Ishikawa (cell line): Measurements from ENCODE around the gene ATAD3C.

Experiments used
- CEBPB ChIP-seq: IDR thresholded peaks from 2 replicates; pipeline ENCODE4 v1.6.1; 2012
- CREB1 ChIP-seq: IDR thresholded peaks from 2 replicates; pipeline ENCODE4 v1.6.1; 2012; ENCODE audit warnings: low read depth
- EGR1 ChIP-seq: IDR thresholded peaks from 2 replicates; pipeline ENCODE4 v1.6.1; 2012
- EP300 ChIP-seq: IDR thresholded peaks from 2 replicates; pipeline ENCODE4 v1.6.1; 2012; ENCODE audit warnings: borderline replicate concordance
- FOXM1 ChIP-seq: IDR thresholded peaks from 2 replicates; pipeline ENCODE4 v1.6.1; 2012; ENCODE audit warnings: low read depth, borderline replicate concordance
- MAX ChIP-seq: IDR thresholded peaks from 2 replicates; pipeline ENCODE4 v1.6.1; 2012
- NFIC ChIP-seq: IDR thresholded peaks from 2 replicates; pipeline ENCODE4 v1.6.1; 2012
- RAD21 ChIP-seq: IDR thresholded peaks from 2 replicates; pipeline ENCODE4 v1.6.1; 2012; ENCODE audit warnings: low read depth
- REST ChIP-seq: IDR thresholded peaks from 2 replicates; pipeline ENCODE4 v1.6.1; 2012; ENCODE audit warnings: low read depth, mild to moderate bottlenecking
- TAF1 ChIP-seq: IDR thresholded peaks from 2 replicates; pipeline ENCODE4 v1.6.1; 2012; ENCODE audit warnings: low read depth, mild to moderate bottlenecking
- TCF12 ChIP-seq: IDR thresholded peaks from 2 replicates; pipeline ENCODE4 v1.6.1; 2012; ENCODE audit warnings: low read depth
- TEAD4 ChIP-seq: IDR thresholded peaks from 2 replicates; pipeline ENCODE4 v1.6.1; 2012
- USF1 ChIP-seq: IDR thresholded peaks from 2 replicates; pipeline ENCODE4 v1.6.1; 2012
- YY1 ChIP-seq: IDR thresholded peaks from 2 replicates; pipeline ENCODE4 v1.6.1; 2012; ENCODE audit warnings: low read depth
- ZBTB7A ChIP-seq: IDR thresholded peaks from 2 replicates; pipeline ENCODE4 v1.6.1; 2012; ENCODE audit warnings: low read depth

Gene ATAD3C

GRCh38 chr1:1477206-1477605 lies 27.7 kb downstream of the ATAD3C start:
- no peak for TF ChIP-seq TEAD4
- TF ChIP-seq EP300: no peak
- no peak for TF ChIP-seq CREB1
- no peak for TF ChIP-seq TAF1
- TF ChIP-seq USF1: no peak
- TF ChIP-seq ZBTB7A: no peak
- no peak for TF ChIP-seq CEBPB
- no peak for TF ChIP-seq RAD21

GRCh38 chr1:1479547-1480487 lies 30.3 kb downstream of the ATAD3C start:
- TF ChIP-seq REST: no peak
- no peak for TF ChIP-seq YY1
- no peak for TF ChIP-seq CEBPB
- TF ChIP-seq TAF1: no peak
- TF ChIP-seq CREB1: no peak
- TF ChIP-seq MAX: no peak
- no peak for TF ChIP-seq TCF12
- no peak for TF ChIP-seq EGR1
- no peak for TF ChIP-seq EP300
- no peak for TF ChIP-seq FOXM1
- no peak for TF ChIP-seq NFIC
- TF ChIP-seq TEAD4: no peak
- no peak for TF ChIP-seq USF1
- TF ChIP-seq ZBTB7A: no peak
- no peak for TF ChIP-seq RAD21

GRCh38 chr1:1482856-1483255 lies 33.4 kb downstream of the ATAD3C start:
- TF ChIP-seq EP300 (no peak), REST (no peak), FOXM1 (no peak), RAD21 (no peak), EGR1 (no peak), USF1 (no peak), ZBTB7A (no peak), NFIC (no peak), TEAD4 (no peak), MAX (no peak), YY1 (no peak), CREB1 (no peak), TCF12 (no peak), TAF1 (no peak), CEBPB (no peak)

- TF ChIP-seq TCF12 (no peak), EP300 (no peak), ZBTB7A (no peak), MAX (no peak), CREB1 (no peak), USF1 (no peak)
These were observed 34.2 kb downstream of the ATAD3C start for GRCh38 chr1:1483714-1484113.
